A673 (cell line): ENCODE measurements around the gene ARFIP1.

ENCODE experiments used
- EZH2 ChIP-seq: fragments of 200-600 bp; sonication (generic); IDR thresholded peaks from 2 replicates; pipeline ENCODE4 v1.6.1; 2017; ENCODE audit warnings: borderline replicate concordance, low read depth, mild to moderate bottlenecking, mixed read lengths, antibody characterized with exemption, low read length; ENCODE audit not compliant: poor library complexity, severe bottlenecking
- TF ChIP-seq, protein P1 (sequence below): fragments of 300-800, 200-600 bp; sonication (generic); conservative IDR thresholded peaks from 2 replicates; pipeline ENCODE4 v1.5.1; 2017; ENCODE audit warnings: low read depth, mild to moderate bottlenecking, antibody characterized with exemption, low read length, moderate library complexity, mixed read lengths

GRCh38 chr4:152881974-152882373 lies 102.2 kb downstream of the ARFIP1 start:
- TF ChIP-seq, protein P1, sequence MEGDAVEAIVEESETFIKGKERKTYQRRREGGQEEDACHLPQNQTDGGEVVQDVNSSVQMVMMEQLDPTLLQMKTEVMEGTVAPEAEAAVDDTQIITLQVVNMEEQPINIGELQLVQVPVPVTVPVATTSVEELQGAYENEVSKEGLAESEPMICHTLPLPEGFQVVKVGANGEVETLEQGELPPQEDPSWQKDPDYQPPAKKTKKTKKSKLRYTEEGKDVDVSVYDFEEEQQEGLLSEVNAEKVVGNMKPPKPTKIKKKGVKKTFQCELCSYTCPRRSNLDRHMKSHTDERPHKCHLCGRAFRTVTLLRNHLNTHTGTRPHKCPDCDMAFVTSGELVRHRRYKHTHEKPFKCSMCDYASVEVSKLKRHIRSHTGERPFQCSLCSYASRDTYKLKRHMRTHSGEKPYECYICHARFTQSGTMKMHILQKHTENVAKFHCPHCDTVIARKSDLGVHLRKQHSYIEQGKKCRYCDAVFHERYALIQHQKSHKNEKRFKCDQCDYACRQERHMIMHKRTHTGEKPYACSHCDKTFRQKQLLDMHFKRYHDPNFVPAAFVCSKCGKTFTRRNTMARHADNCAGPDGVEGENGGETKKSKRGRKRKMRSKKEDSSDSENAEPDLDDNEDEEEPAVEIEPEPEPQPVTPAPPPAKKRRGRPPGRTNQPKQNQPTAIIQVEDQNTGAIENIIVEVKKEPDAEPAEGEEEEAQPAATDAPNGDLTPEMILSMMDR = no peak
- TF ChIP-seq EZH2 = no peak
